Left ventricle myocardium inferior (tissue), 1 donor: Measurements from ENCODE around the gene CFAP97D1. TPM values are rescaled to one million over a fixed set of nuclear protein-coding genes. Genes with fewer than 3 reads are reported as not detected.

Source experiments
- DNase-seq: peaks from one replicate; pipeline ENCODE4 v3.0.0-alpha.2; 2020
- H3K27ac ChIP-seq: fragments of 200-600 bp; replicated peaks from 2 replicates; pipeline ENCODE4 v1.8.0; 2021
- H3K27me3 ChIP-seq: fragments of 200-600 bp; 2 replicates; pipeline ENCODE4 v1.8.0; 2021; ENCODE audit warnings: low read depth
- H3K36me3 ChIP-seq: fragments of 200-600 bp; 2 replicates; pipeline ENCODE4 v1.8.0; 2021
- H3K4me1 ChIP-seq: fragments of 200-600 bp; 2 replicates; pipeline ENCODE4 v1.8.0; 2021
- H3K4me3 ChIP-seq: fragments of 200-600 bp; 2 replicates; pipeline ENCODE4 v1.8.0; 2021; ENCODE audit warnings: mild to moderate bottlenecking, moderate library complexity
- H3K9me3 ChIP-seq: fragments of 200-600 bp; replicated peaks from 2 replicates; pipeline ENCODE4 v1.8.0; 2021
- intact Hi-C: fragments of 100-400 bp; cut with micrococcal nuclease; formaldehyde crosslinking; loops from one replicate; pipeline ENCODE4 v1.11.0; 2022
- total RNA-seq: library from RNA; stranded (reverse); fragmentation: NEBNext Ultra II Directional; extraction: Animal tissue kit (Norgen Biotek cat#: 25700); gene quantifications from one replicate; pipeline ENCODE4 v1.2.1, GENCODE V29; 2021
- TF ChIP-seq, protein P1 (sequence below): fragments of 200-600 bp; IDR thresholded peaks from 2 replicates; pipeline ENCODE4 v1.8.0; 2021; ENCODE audit warnings: antibody characterized with exemption, mild to moderate bottlenecking, borderline replicate concordance
- donor health status: DM: no; HTN: yes; CAD: no; lungs with severe emphysema.

Gene CFAP97D1
- total RNA-seq, 1 donor from 2014 or later, result 0.05 TPM

GRCh38 chr17:43758086-43758485 lies 22.1 kb upstream of the CFAP97D1 start:
- Histone ChIP-seq H3K27ac (no peak overlapping the region), H3K36me3 (no peaks in the 10 kb centered on the region), H3K4me1 (peaks cover 13% of the 10 kb centered on the region), H3K9me3 (no peaks in the 10 kb centered on the region), H3K4me3 (no peak overlapping the region), H3K27me3 (peaks cover 46% of the 10 kb centered on the region)
- intact Hi-C loops, result no loop called here
- TF ChIP-seq, protein P1, sequence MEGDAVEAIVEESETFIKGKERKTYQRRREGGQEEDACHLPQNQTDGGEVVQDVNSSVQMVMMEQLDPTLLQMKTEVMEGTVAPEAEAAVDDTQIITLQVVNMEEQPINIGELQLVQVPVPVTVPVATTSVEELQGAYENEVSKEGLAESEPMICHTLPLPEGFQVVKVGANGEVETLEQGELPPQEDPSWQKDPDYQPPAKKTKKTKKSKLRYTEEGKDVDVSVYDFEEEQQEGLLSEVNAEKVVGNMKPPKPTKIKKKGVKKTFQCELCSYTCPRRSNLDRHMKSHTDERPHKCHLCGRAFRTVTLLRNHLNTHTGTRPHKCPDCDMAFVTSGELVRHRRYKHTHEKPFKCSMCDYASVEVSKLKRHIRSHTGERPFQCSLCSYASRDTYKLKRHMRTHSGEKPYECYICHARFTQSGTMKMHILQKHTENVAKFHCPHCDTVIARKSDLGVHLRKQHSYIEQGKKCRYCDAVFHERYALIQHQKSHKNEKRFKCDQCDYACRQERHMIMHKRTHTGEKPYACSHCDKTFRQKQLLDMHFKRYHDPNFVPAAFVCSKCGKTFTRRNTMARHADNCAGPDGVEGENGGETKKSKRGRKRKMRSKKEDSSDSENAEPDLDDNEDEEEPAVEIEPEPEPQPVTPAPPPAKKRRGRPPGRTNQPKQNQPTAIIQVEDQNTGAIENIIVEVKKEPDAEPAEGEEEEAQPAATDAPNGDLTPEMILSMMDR, result no peak
- no peak for DNase-seq

DNA sequence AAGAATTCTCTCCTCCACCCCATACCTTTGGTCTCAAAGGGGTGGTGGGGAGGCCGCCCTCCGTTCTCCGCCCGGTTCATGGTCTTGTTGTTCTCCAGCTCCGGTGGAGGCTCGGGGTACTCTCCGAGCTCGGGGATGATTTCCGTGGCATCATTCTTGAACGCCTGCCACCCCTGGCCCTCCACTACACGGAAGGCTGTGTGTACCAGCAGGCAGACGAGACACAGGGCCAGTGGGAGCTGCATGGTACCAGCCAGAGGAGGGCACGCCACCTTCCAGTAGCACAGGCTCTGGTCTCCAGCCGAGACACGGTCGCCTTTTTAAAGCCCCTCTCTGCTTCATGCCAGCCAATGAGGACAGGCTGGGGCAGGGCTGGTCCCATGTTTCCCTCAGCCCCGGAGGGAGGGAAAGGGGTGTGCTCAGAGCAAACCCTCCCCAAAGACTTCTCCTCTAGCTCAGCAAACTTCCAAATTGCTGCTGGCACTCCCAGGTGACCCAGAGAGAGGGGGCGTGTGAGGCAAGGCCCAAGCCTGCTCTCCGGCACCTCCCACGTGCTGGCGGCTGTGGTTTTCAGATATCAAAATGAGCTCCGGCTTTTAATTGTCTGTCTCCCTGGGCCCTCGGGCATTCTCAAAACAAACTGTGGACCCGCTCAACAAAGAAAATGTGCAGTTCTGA lies 21.6 kb upstream of the CFAP97D1 start, which contains the start of gene SOST:
SOST (minus strand) TSS at position 295 of the 678 bp plus-strand sequence; CDS start at position 245, 50 bp downstream.
- H3K27me3 ChIP-seq, result peaks cover 46% of the 10 kb centered on the region
- DNase-seq, result no peak
- intact Hi-C loops, result no loop called here
- no peaks in the 10 kb centered on the region for H3K9me3 ChIP-seq
- no peak within 1 kb of the TSS for H3K27ac ChIP-seq
- peaks cover 13% of the 10 kb centered on the region for H3K4me1 ChIP-seq
- no peak within 1 kb of the TSS for H3K4me3 ChIP-seq
- TF ChIP-seq, protein P1, result no peak
- H3K36me3 ChIP-seq, result no peaks in the 10 kb centered on the region

GRCh38 chr17:43759836-43760235 lies 20.4 kb upstream of the CFAP97D1 start:
- peaks cover 13% of the 10 kb centered on the region for H3K4me1 ChIP-seq
- TF ChIP-seq, protein P1, result no peak
- DNase-seq, result no peak
- H3K9me3 ChIP-seq, result no peaks in the 10 kb centered on the region
- no peaks in the 10 kb centered on the region for H3K36me3 ChIP-seq
- H3K27ac ChIP-seq, result no peak overlapping the region
- intact Hi-C loops, result no loop called here
- H3K4me3 ChIP-seq, result no peak overlapping the region
- peaks cover 41% of the 10 kb centered on the region for H3K27me3 ChIP-seq

DNA sequence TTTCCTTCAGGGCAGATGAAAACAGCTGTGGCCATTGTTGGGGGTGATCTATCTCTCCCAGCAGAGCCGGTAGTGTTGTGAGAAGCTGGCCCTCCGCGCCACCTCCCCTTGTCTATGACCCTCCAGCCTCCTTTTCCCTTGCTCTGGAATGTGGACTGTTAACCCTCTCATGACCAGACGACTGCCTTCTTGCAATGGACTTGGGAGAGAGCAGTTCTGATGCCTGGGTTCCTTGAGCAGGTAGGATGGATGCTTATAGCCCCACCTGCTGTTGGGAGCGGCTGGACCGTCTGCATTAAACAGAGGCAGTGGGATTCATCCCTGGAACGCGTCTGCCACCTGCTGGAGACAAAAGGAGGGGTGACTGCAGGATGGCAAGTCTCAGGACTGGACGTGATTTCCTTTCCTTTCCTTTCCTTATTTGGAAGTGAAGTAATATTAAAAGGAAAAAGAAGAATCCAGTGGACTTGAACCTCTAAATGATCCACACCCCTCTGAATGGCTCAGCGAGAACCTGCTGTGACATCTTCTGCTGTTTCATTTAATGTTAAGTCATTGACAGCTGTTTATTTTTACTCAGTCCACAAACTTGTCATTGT lies 19.9 kb upstream of the CFAP97D1 start:
- peak; percentile 92 for DNase-seq
- no peak overlapping the region for H3K4me3 ChIP-seq
- no peaks in the 10 kb centered on the region for H3K9me3 ChIP-seq
- peaks cover 36% of the 10 kb centered on the region for H3K27me3 ChIP-seq
- no peak overlapping the region for H3K27ac ChIP-seq
- TF ChIP-seq, protein P1, result peak; percentile 99
- H3K36me3 ChIP-seq, result no peaks in the 10 kb centered on the region
- peaks cover 8% of the 10 kb centered on the region for H3K4me1 ChIP-seq
- intact Hi-C loops, result no loop called here

DNA sequence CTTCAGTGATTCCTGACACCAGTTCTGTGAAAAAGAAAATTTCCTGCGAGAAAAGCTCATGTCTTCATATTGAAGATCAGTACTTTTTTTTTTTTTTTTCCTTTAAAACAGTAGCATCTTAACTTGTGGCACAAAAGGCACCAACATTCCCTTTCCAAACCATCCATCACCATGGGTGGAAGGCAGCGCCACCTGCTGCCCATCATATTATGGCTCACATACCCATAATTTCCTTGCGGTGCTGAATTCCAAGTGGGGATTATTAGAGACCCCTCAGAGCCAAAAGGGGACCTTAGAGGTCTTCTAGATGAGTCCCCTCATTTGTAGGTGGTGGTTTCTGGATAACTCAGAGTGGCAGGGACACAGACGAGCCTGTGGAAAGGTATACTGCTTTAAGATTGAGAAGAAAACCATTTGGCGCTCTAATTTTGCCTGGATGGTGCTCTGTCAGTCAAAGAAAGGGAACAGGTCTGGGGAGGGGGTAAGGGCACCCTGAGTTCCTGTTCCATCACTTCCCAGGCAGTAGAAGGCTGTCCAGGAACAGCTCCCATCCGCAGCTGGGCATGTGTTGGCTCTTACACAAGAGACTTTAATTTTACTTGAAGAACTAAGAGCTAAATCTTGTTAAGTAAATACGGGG lies 13.7 kb upstream of the CFAP97D1 start:
- intact Hi-C loops, result no loop called here

More for the DNA sequence above, 13.7 kb upstream of the CFAP97D1 start:
- TF ChIP-seq, protein P1, result peak; percentile 91
- H3K4me3 ChIP-seq, result no peak overlapping the region
- peaks cover 40% of the 10 kb centered on the region for H3K36me3 ChIP-seq
- H3K27ac ChIP-seq, result peak overlapping the region; percentile 75
- peaks cover 43% of the 10 kb centered on the region for H3K4me1 ChIP-seq
- no peaks in the 10 kb centered on the region for H3K27me3 ChIP-seq
- DNase-seq, result peak; percentile 57
- H3K9me3 ChIP-seq, result no peaks in the 10 kb centered on the region
